ENCODE measurements around the gene LMBRD2.
"Not testable (repeated sequence)": the region's sequence is repeated elsewhere in the genome, so short reads cannot be mapped to it uniquely, and the experiment has no call there.

DNA sequence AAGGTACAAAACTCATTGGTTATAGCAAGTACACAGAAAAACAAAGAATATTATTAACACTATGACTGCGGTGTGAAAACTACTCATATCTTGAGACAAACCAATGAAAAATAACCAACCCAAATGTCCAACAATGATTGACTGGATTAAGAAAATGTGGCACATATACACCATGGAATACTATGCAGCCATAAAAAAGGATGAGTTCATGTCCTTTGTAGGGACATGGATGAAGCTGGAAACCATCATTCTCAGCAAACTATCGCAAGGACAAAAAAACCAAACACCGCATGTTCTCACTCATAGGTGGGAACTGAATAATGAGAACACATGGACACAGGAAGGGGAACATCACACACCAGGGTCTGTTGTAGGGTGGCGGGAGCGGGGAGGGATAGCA lies 22.0 kb downstream of the LMBRD2 start:
- TF ChIP-seq, protein P1, sequence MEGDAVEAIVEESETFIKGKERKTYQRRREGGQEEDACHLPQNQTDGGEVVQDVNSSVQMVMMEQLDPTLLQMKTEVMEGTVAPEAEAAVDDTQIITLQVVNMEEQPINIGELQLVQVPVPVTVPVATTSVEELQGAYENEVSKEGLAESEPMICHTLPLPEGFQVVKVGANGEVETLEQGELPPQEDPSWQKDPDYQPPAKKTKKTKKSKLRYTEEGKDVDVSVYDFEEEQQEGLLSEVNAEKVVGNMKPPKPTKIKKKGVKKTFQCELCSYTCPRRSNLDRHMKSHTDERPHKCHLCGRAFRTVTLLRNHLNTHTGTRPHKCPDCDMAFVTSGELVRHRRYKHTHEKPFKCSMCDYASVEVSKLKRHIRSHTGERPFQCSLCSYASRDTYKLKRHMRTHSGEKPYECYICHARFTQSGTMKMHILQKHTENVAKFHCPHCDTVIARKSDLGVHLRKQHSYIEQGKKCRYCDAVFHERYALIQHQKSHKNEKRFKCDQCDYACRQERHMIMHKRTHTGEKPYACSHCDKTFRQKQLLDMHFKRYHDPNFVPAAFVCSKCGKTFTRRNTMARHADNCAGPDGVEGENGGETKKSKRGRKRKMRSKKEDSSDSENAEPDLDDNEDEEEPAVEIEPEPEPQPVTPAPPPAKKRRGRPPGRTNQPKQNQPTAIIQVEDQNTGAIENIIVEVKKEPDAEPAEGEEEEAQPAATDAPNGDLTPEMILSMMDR (IDR thresholded peaks at IDR 0.05 in 2 of 3, conservative IDR thresholded peaks at IDR 0.05 in 1 of 3; ENCODE audit: control insufficient read depth in 2 of 3, extremely low read depth in 1 of 3, insufficient read depth in 1 of 3, low read depth in 3 of 3, low read length in 3 of 3), result not testable (repeated sequence)
- TF ChIP-seq STAT3 (IDR thresholded peaks at IDR 0.05; ENCODE audit: low read depth, low read length); SMC3 (IDR thresholded peaks at IDR 0.05; ENCODE audit: borderline replicate concordance, low read length); EP300 (IDR thresholded peaks at IDR 0.05; ENCODE audit: borderline replicate concordance in 1 of 2, control insufficient read depth in 1 of 2, low read depth in 2 of 2, low read length in 2 of 2); MYC (IDR thresholded peaks at IDR 0.05; ENCODE audit: insufficient read depth, insufficient read length, insufficient replicate concordance, low read length, severe bottlenecking); POLR2AphosphoS5 (IDR thresholded peaks at IDR 0.05; ENCODE audit: low read length); POLR2A (IDR thresholded peaks at IDR 0.05; ENCODE audit: low read depth, low read length); MXI1 (IDR thresholded peaks at IDR 0.05; ENCODE audit: low read depth, low read length); RAD21 (IDR thresholded peaks at IDR 0.05; ENCODE audit: insufficient read depth, low read depth, low read length); SUZ12 (IDR thresholded peaks at IDR 0.05; ENCODE audit: unreplicated experiment): not testable (repeated sequence)
- TF ChIP-seq, protein P2, sequence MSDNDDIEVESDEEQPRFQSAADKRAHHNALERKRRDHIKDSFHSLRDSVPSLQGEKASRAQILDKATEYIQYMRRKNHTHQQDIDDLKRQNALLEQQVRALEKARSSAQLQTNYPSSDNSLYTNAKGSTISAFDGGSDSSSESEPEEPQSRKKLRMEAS (IDR thresholded peaks at IDR 0.05; ENCODE audit: low read depth, low read length), result not testable (repeated sequence)
- TF ChIP-seq, protein P3, sequence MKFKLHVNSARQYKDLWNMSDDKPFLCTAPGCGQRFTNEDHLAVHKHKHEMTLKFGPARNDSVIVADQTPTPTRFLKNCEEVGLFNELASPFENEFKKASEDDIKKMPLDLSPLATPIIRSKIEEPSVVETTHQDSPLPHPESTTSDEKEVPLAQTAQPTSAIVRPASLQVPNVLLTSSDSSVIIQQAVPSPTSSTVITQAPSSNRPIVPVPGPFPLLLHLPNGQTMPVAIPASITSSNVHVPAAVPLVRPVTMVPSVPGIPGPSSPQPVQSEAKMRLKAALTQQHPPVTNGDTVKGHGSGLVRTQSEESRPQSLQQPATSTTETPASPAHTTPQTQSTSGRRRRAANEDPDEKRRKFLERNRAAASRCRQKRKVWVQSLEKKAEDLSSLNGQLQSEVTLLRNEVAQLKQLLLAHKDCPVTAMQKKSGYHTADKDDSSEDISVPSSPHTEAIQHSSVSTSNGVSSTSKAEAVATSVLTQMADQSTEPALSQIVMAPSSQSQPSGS (IDR thresholded peaks at IDR 0.05; ENCODE audit: low read length), result not testable (repeated sequence)
- TF ChIP-seq, protein P4, sequence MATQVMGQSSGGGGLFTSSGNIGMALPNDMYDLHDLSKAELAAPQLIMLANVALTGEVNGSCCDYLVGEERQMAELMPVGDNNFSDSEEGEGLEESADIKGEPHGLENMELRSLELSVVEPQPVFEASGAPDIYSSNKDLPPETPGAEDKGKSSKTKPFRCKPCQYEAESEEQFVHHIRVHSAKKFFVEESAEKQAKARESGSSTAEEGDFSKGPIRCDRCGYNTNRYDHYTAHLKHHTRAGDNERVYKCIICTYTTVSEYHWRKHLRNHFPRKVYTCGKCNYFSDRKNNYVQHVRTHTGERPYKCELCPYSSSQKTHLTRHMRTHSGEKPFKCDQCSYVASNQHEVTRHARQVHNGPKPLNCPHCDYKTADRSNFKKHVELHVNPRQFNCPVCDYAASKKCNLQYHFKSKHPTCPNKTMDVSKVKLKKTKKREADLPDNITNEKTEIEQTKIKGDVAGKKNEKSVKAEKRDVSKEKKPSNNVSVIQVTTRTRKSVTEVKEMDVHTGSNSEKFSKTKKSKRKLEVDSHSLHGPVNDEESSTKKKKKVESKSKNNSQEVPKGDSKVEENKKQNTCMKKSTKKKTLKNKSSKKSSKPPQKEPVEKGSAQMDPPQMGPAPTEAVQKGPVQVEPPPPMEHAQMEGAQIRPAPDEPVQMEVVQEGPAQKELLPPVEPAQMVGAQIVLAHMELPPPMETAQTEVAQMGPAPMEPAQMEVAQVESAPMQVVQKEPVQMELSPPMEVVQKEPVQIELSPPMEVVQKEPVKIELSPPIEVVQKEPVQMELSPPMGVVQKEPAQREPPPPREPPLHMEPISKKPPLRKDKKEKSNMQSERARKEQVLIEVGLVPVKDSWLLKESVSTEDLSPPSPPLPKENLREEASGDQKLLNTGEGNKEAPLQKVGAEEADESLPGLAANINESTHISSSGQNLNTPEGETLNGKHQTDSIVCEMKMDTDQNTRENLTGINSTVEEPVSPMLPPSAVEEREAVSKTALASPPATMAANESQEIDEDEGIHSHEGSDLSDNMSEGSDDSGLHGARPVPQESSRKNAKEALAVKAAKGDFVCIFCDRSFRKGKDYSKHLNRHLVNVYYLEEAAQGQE (IDR thresholded peaks at IDR 0.05; ENCODE audit: low read depth, low read length), result not testable (repeated sequence)
- TF ChIP-seq, protein P5, sequence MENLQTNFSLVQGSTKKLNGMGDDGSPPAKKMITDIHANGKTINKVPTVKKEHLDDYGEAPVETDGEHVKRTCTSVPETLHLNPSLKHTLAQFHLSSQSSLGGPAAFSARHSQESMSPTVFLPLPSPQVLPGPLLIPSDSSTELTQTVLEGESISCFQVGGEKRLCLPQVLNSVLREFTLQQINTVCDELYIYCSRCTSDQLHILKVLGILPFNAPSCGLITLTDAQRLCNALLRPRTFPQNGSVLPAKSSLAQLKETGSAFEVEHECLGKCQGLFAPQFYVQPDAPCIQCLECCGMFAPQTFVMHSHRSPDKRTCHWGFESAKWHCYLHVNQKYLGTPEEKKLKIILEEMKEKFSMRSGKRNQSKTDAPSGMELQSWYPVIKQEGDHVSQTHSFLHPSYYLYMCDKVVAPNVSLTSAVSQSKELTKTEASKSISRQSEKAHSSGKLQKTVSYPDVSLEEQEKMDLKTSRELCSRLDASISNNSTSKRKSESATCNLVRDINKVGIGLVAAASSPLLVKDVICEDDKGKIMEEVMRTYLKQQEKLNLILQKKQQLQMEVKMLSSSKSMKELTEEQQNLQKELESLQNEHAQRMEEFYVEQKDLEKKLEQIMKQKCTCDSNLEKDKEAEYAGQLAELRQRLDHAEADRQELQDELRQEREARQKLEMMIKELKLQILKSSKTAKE (IDR thresholded peaks at IDR 0.05; ENCODE audit: low read depth, poor library complexity, severe bottlenecking), result not testable (repeated sequence)
